Activated T-cell treated with anti-CD3 and anti-CD28 coated beads for 48 hours (primary cell): Measurements from ENCODE around the gene KCNAB2.
A peak's percentile ranks its signal among the peaks of the same experiment; 100 is the strongest.
"Not testable (repeated sequence)": the region's sequence is repeated elsewhere in the genome, so short reads cannot be mapped to it uniquely, and the experiment has no call there.

Source experiments
- DNase-seq: peaks from one replicate; pipeline ENCODE4 v3.0.0-alpha.2; 2020; ENCODE audit warnings: low read depth

The KCNAB2 gene

GRCh38 chr1:6010554-6010953, 35.1 kb upstream of the KCNAB2 start:
- DNase-seq = no peak

GRCh38 chr1:6011161-6011945, 34.3 kb upstream of the KCNAB2 start:
- DNase-seq = no peak

GRCh38 chr1:6011946-6012258, 33.8 kb upstream of the KCNAB2 start:
- DNase-seq = no peak

- no peak for DNase-seq
Observed at GRCh38 chr1:6012529-6013318, 33.0 kb upstream of the KCNAB2 start.

- DNase-seq = no peak
Observed at GRCh38 chr1:6013491-6013890, 32.2 kb upstream of the KCNAB2 start.

- no peak for DNase-seq
Observed at GRCh38 chr1:6014130-6014999, 31.3 kb upstream of the KCNAB2 start.

GRCh38 chr1:6016191-6016865, 29.4 kb upstream of the KCNAB2 start:
- no peak for DNase-seq

- not testable (repeated sequence) for DNase-seq
Observed at GRCh38 chr1:6017654-6018053, 28.0 kb upstream of the KCNAB2 start.

- DNase-seq = no peak
Observed at GRCh38 chr1:6019166-6019845, 26.4 kb upstream of the KCNAB2 start.

GRCh38 chr1:6022193-6022592, 23.5 kb upstream of the KCNAB2 start:
- no peak for DNase-seq

- no peak for DNase-seq
Observed at GRCh38 chr1:6023346-6023745, 22.3 kb upstream of the KCNAB2 start.

- no peak for DNase-seq
Observed at GRCh38 chr1:6024376-6024775, 21.3 kb upstream of the KCNAB2 start.

- no peak for DNase-seq
Observed at GRCh38 chr1:6025269-6026094, 20.2 kb upstream of the KCNAB2 start.

- peak; percentile 96 for DNase-seq
Observed at GRCh38 chr1:6026095-6026809, 19.4 kb upstream of the KCNAB2 start.

- DNase-seq = peak; percentile 28
Observed at GRCh38 chr1:6027591-6027990, 18.1 kb upstream of the KCNAB2 start.

- DNase-seq = peak; percentile 54
Observed at GRCh38 chr1:6028042-6028850, 17.4 kb upstream of the KCNAB2 start.

- DNase-seq = no peak
Observed at GRCh38 chr1:6029351-6029750, 16.3 kb upstream of the KCNAB2 start.

- DNase-seq = no peak
Observed at GRCh38 chr1:6030132-6030531, 15.6 kb upstream of the KCNAB2 start.
